CD4-positive, alpha-beta T cell treated with Interleukin-17A for 1 hour (primary cell): ENCODE measurements around the gene ZBTB22.
"Not testable (repeated sequence)": the region's sequence is repeated elsewhere in the genome, so short reads cannot be mapped to it uniquely, and the experiment has no call there.

ENCODE experiments used
- DNase-seq: peaks from one replicate; pipeline ENCODE4 v3.0.0-alpha.2; 2020

Gene ZBTB22

GRCh38 chr6:33317669-33318425 is at the start of gene ZBTB22:
ZBTB22 (minus strand) TSS chr6:33317744; CDS start chr6:33316916, 828 bp downstream.
- peak; percentile 98 for DNase-seq

GRCh38 chr6:33367009-33367714 is 49.6 kb upstream of the ZBTB22 start:
- DNase-seq = no peak

- not testable (repeated sequence) for DNase-seq
Measured at GRCh38 chr6:33365206-33365971, 47.8 kb upstream of the ZBTB22 start.

GRCh38 chr6:33364475-33365205 is 47.1 kb upstream of the ZBTB22 start:
- not testable (repeated sequence) for DNase-seq

- not testable (repeated sequence) for DNase-seq
Measured at GRCh38 chr6:33363486-33363885, 45.9 kb upstream of the ZBTB22 start.

- no peak for DNase-seq
Measured at GRCh38 chr6:33359331-33359730, 41.8 kb upstream of the ZBTB22 start.

- DNase-seq = not testable (repeated sequence)
Measured at GRCh38 chr6:33357160-33357871, 39.8 kb upstream of the ZBTB22 start.

GRCh38 chr6:33356295-33356694 is 38.8 kb upstream of the ZBTB22 start:
- DNase-seq = no peak

GRCh38 chr6:33355860-33356259 is 38.3 kb upstream of the ZBTB22 start:
- DNase-seq = not testable (repeated sequence)

- DNase-seq = no peak
Measured at GRCh38 chr6:33347816-33348215, 30.3 kb upstream of the ZBTB22 start.

- not testable (repeated sequence) for DNase-seq
Measured at GRCh38 chr6:33346972-33347371, 29.4 kb upstream of the ZBTB22 start.

- peak; percentile 91 for DNase-seq
Measured at GRCh38 chr6:33344701-33345697, 27.5 kb upstream of the ZBTB22 start.

- DNase-seq = peak; percentile 91
Measured at GRCh38 chr6:33343953-33344611, 26.5 kb upstream of the ZBTB22 start.

- not testable (repeated sequence) for DNase-seq
Measured at GRCh38 chr6:33343606-33343952, 26.0 kb upstream of the ZBTB22 start.

- no peak for DNase-seq
Measured at GRCh38 chr6:33339193-33339592, 21.6 kb upstream of the ZBTB22 start.

GRCh38 chr6:33336495-33336894 is 19.0 kb upstream of the ZBTB22 start:
- no peak for DNase-seq

- no peak for DNase-seq
Measured at GRCh38 chr6:33335916-33336315, 18.4 kb upstream of the ZBTB22 start.

GRCh38 chr6:33333666-33334065 is 16.1 kb upstream of the ZBTB22 start:
- DNase-seq = no peak

- DNase-seq = no peak
Measured at GRCh38 chr6:33330736-33331135, 13.2 kb upstream of the ZBTB22 start.

GRCh38 chr6:33329058-33329457 is 11.5 kb upstream of the ZBTB22 start:
- DNase-seq = no peak
